Fibroblast of lung (primary cell): ENCODE measurements around the gene APBA2.

Experiments
- EZH2 ChIP-seq: IDR thresholded peaks from 2 replicates; pipeline ENCODE4 v1.5.1; 2012; ENCODE audit warnings: low read length, control low read depth, mild to moderate bottlenecking; ENCODE audit errors: missing control alignments
- TF ChIP-seq, protein P1 (sequence below), 2 donors: IDR thresholded peaks in 1 of 2; conservative IDR thresholded peaks in 1 of 2; 1 replicate in 1 of 2; 2 replicates in 1 of 2; pipeline ENCODE4 v1.5.1; 2011 to 2012; ENCODE audit warnings: low read length in 2 of 2, control low read depth in 1 of 2, inconsistent platforms in 1 of 2, low read depth in 1 of 2, mild to moderate bottlenecking in 1 of 2

DNA sequence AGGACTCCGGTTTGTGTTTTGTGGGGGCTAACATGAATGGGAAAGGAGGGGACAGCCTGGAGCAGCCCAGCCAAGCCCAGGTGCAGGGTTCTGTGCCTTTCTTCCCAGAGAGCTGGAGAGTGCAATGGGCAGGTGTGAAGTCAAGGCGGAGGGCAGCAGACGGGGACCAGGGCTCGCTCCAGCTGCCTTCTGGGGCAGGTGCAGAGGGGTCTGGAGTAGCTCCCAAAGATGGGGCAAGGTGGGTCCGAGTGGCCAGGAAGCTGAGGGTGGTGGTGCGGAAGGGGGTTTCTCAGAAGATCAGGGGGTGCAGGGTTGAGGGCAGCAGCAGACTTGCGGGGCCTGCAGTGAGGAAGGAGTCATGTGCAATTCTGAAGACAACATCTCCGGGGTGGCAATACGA is 225.0 kb downstream of the APBA2 start:
- TF ChIP-seq EZH2: no peak
- TF ChIP-seq, protein P1, sequence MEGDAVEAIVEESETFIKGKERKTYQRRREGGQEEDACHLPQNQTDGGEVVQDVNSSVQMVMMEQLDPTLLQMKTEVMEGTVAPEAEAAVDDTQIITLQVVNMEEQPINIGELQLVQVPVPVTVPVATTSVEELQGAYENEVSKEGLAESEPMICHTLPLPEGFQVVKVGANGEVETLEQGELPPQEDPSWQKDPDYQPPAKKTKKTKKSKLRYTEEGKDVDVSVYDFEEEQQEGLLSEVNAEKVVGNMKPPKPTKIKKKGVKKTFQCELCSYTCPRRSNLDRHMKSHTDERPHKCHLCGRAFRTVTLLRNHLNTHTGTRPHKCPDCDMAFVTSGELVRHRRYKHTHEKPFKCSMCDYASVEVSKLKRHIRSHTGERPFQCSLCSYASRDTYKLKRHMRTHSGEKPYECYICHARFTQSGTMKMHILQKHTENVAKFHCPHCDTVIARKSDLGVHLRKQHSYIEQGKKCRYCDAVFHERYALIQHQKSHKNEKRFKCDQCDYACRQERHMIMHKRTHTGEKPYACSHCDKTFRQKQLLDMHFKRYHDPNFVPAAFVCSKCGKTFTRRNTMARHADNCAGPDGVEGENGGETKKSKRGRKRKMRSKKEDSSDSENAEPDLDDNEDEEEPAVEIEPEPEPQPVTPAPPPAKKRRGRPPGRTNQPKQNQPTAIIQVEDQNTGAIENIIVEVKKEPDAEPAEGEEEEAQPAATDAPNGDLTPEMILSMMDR (conservative IDR thresholded peaks at IDR 0.05 in 1 of 2, IDR thresholded peaks at IDR 0.05 in 1 of 2; ENCODE audit: low read depth in 1 of 2, low read length in 2 of 2): no peak
